ENCODE data around the gene ITPKA. TPM values are rescaled to one million over a fixed set of nuclear protein-coding genes. Genes with fewer than 3 reads are reported as not detected.

ITPKA gene
- polyA plus RNA-seq, 2 of the 4 experiments (the other 2 are of a cell fraction): 0.52 to 1.1 TPM

DNA sequence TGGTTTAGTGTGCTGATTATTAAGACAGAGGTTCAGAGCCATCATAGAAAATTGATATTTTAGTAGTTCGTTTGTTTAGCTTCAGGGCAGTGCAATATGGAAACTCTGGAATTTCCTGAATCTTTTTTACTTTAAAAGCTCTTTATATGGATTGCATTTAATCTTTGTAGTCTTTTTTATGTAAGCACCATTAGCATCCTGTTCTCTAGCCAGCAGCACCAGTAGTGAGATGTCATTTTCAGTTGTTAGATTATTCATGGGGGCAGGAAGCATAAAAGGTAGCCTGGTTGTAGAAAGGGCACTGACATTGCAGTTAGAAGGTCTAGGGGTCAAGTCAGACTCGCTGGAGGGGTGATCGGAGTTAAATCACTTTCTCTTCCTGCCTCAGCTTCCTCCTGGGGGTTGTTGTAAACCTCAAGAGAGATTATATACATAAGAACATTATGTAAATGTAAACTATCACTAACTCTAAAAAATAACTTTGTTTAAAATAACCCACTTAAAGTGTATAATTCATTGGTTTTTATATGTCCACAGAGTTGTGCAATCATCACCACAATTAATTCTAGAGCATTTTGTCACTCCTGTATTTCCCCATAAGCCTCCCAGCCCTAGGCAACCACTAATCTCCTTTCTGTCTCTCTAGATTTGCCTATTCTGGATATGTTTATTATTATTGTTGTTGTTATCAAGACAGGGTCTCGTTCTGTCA is 31.4 kb upstream of the ITPKA start:
- no peak for FAIRE-seq
- CTCF ChIA-PET: no interaction called here
- H3K27ac ChIP-seq: no peak overlapping the region
- POLR2A ChIA-PET: no interaction called here
- H3K9me3 ChIP-seq: no peaks in the 10 kb centered on the region
- no peak for ATAC-seq
- H3K4me2 ChIP-seq: no peak overlapping the region
- H3K4me3 ChIP-seq: no peak overlapping the region
- 85% methylated on average over 4 of the region's 4 CpGs for WGBS (ENCODE audit: missing lambda C conversion rate)
- no peak for DNase-seq (ENCODE audit: low read depth in 1 of 2, low spot score in 1 of 2)
- H3K4me1 ChIP-seq: no peaks in the 10 kb centered on the region
- TF ChIP-seq EHF (CRISPR knock-in tag; IDR thresholded peaks at IDR 0.05) (no peak), KDM1A (IDR thresholded peaks at IDR 0.05; ENCODE audit: low read depth) (no peak), ZFP36 (IDR thresholded peaks at IDR 0.05; ENCODE audit: borderline replicate concordance, partially characterized antibody) (no peak)

DNA sequence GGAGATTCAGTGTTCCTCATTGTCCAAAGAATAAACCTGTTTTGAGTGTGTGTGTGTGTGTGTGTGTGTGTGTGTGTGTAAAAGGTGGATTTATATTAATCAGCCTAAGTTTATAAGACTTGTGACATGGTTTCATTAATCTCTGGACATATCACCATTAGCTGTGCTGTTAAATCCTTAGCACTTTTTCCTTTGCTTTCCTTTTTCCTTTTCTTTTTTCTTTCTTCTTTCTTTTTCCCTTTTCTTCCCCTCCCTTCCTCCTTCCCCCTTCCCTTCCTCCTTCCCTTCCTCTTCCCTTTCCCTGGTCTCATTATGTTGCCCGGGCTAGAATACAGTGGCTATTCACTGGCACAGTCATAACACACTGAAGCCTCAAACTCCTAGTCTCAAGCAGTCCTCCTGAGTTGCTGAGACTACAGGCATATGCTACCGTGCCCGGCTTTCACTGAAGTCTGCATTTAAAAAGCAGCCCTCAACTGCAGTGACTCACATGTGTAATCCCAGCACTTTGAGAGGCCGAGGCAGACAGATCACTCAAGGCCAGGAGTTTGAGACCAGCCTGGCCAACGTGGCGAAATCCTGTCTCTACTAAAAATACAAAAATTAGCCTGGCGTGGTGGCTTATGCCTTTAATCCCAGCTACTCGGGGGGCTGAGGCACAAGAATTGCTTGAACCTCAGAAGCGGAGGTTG is 28.6 kb upstream of the ITPKA start:
- ATAC-seq: no peak
- no peak for TF ChIP-seq MAZ (IDR thresholded peaks at IDR 0.05; ENCODE audit: borderline replicate concordance, low read depth, low read length)
- TF ChIP-seq HDAC2 (IDR thresholded peaks at IDR 0.05): no peak
- TF ChIP-seq RNF2 (IDR thresholded peaks at IDR 0.05; ENCODE audit: borderline replicate concordance, low read depth): no peak
- no peak for TF ChIP-seq TFCP2L1 (CRISPR knock-in tag; IDR thresholded peaks at IDR 0.05)
- DNase-seq (ENCODE audit: low read depth in 1 of 2, low spot score in 1 of 2): no peak
- Histone ChIP-seq H3K4me2 (no peak overlapping the region), H3K4me1 (no peaks in the 10 kb centered on the region), H3K27ac (no peak overlapping the region), H3K9me3 (no peaks in the 10 kb centered on the region), H3K4me3 (no peak overlapping the region)
- no peak for FAIRE-seq
- 73% methylated on average over 6 of the region's 9 CpGs for WGBS (ENCODE audit: missing lambda C conversion rate)
- ChIA-PET POLR2A (interaction anchor here (1.0 kb wide), 1 partner anchor 157 kb away, joined by 6 read pairs; no protein-coding TSS in a partner anchor), CTCF (interaction anchor here (1.0 to 4.0 kb wide), 34 partner anchors 9 to 441 kb away, joined by 3 to 26 read pairs (median 5); no protein-coding TSS in a partner anchor)

DNA sequence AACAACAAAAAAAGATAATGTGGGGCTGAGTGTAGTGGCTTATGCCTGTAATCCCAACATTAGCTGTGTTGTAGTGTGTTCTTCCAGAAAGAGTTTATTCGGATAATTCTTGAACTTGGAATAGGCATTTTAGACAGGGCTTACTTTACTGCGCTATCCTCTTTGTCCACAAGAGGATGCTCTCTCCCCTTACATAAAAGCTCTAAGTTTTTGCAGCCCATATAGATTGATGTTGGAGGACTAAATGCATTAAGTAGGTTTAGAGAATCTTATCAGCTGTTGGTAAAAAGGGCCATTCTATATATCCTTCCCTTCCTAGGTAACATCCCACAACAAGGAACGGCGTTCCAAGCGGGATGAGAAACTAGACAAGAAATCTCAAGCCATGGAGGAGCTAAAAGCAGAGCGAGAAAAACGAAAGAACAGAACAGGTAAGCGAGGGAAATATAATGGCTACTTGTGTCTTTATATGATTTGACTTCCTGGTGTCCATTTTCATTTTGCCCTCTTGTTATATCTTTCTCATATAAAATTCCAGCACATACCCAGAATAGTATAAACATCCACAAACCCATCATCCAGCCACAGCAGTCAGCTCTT is 27.8 kb upstream of the ITPKA start:
- peak; percentile 31 to 56 for DNase-seq (ENCODE audit: low read depth in 1 of 2, low spot score in 1 of 2)
- H3K9me3 ChIP-seq: no peaks in the 10 kb centered on the region
- no peak overlapping the region for H3K4me3 ChIP-seq
- 76% methylated on average over 8 of the region's 8 CpGs for WGBS (ENCODE audit: missing lambda C conversion rate)
- H3K4me2 ChIP-seq: no peak overlapping the region
- ChIA-PET POLR2A (interaction anchor here (1.0 kb wide), 1 partner anchor 156 kb away, joined by 6 read pairs; no protein-coding TSS in a partner anchor), CTCF (interaction anchor here (0.6 to 4.0 kb wide), 47 partner anchors 9 to 440 kb away, joined by 3 to 26 read pairs (median 5); partner anchors contain the start of genes ITPKA, LTK and RPAP1)
- H3K4me1 ChIP-seq: no peaks in the 10 kb centered on the region
- FAIRE-seq: no peak
- H3K27ac ChIP-seq: no peak overlapping the region
- ATAC-seq: peak; percentile 59 to 77; a peak in 5 of 6 replicates
- TF ChIP-seq BHLHE40 (IDR thresholded peaks at IDR 0.05; ENCODE audit: low read depth, low read length) (no peak), JUN (IDR thresholded peaks at IDR 0.05) (no peak), RAD21 (conservative IDR thresholded peaks at IDR 0.05 in 1 of 2, IDR thresholded peaks at IDR 0.05 in 1 of 2) (peak; percentile 76 to 83), ZNF302 (CRISPR knock-in tag; IDR thresholded peaks at IDR 0.05) (no peak), HOXB5 (CRISPR knock-in tag; IDR thresholded peaks at IDR 0.05) (no peak), MAFK (IDR thresholded peaks at IDR 0.05; ENCODE audit: partially characterized antibody) (no peak), TP53 (CRISPR knock-in tag; IDR thresholded peaks at IDR 0.05) (no peak), POLR2A (IDR thresholded peaks at IDR 0.05; ENCODE audit: low read length) (no peak), CEBPB (IDR thresholded peaks at IDR 0.05) (no peak), HOXB13 (CRISPR knock-in tag; IDR thresholded peaks at IDR 0.05; ENCODE audit: low read depth) (no peak), KDM1A (IDR thresholded peaks at IDR 0.05; ENCODE audit: low read depth) (no peak), CHD2 (IDR thresholded peaks at IDR 0.05; ENCODE audit: low read length, partially characterized antibody) (no peak), RCOR1 (IDR thresholded peaks at IDR 0.05; ENCODE audit: low read depth, low read length) (no peak), CBX8 (IDR thresholded peaks at IDR 0.05) (no peak), ZFP36 (IDR thresholded peaks at IDR 0.05; ENCODE audit: borderline replicate concordance, partially characterized antibody) (no peak), SMC3 (IDR thresholded peaks at IDR 0.05) (peak; percentile 60), NFE2L2 (conservative IDR thresholded peaks at IDR 0.05; ENCODE audit: low read length) (no peak), HOXA7 (CRISPR knock-in tag; IDR thresholded peaks at IDR 0.05) (no peak), RNF2 (IDR thresholded peaks at IDR 0.05; ENCODE audit: borderline replicate concordance, low read depth) (no peak)
- TF ChIP-seq, protein P1, sequence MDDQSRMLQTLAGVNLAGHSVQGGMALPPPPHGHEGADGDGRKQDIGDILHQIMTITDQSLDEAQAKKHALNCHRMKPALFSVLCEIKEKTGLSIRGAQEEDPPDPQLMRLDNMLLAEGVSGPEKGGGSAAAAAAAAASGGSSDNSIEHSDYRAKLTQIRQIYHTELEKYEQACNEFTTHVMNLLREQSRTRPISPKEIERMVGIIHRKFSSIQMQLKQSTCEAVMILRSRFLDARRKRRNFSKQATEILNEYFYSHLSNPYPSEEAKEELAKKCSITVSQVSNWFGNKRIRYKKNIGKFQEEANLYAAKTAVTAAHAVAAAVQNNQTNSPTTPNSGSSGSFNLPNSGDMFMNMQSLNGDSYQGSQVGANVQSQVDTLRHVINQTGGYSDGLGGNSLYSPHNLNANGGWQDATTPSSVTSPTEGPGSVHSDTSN (IDR thresholded peaks at IDR 0.05): no peak
- TF ChIP-seq, protein P2, sequence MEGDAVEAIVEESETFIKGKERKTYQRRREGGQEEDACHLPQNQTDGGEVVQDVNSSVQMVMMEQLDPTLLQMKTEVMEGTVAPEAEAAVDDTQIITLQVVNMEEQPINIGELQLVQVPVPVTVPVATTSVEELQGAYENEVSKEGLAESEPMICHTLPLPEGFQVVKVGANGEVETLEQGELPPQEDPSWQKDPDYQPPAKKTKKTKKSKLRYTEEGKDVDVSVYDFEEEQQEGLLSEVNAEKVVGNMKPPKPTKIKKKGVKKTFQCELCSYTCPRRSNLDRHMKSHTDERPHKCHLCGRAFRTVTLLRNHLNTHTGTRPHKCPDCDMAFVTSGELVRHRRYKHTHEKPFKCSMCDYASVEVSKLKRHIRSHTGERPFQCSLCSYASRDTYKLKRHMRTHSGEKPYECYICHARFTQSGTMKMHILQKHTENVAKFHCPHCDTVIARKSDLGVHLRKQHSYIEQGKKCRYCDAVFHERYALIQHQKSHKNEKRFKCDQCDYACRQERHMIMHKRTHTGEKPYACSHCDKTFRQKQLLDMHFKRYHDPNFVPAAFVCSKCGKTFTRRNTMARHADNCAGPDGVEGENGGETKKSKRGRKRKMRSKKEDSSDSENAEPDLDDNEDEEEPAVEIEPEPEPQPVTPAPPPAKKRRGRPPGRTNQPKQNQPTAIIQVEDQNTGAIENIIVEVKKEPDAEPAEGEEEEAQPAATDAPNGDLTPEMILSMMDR (IDR thresholded peaks at IDR 0.05): peak; percentile 80
- TF ChIP-seq, protein P3, sequence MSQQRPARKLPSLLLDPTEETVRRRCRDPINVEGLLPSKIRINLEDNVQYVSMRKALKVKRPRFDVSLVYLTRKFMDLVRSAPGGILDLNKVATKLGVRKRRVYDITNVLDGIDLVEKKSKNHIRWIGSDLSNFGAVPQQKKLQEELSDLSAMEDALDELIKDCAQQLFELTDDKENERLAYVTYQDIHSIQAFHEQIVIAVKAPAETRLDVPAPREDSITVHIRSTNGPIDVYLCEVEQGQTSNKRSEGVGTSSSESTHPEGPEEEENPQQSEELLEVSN (IDR thresholded peaks at IDR 0.05; ENCODE audit: borderline replicate concordance, low read depth): no peak
